Gastrocnemius medialis (tissue), 4 donors: ENCODE results near the gene TTLL5. TPM values are rescaled to one million over a fixed set of nuclear protein-coding genes. Genes with fewer than 3 reads are reported as not detected.

Experiments used
- ATAC-seq, 2 donors: fragments of 150-250 bp; one replicate each; pipeline ENCODE4 v1.9.1; 2016
- DNase-seq, 2 donors: peaks; one replicate each; pipeline ENCODE4 v3.0.0-alpha.2; 2019
- H3K27ac ChIP-seq, 4 donors: fragments of 200-600 bp; sonication (generic); 1 replicate in 1 of 4; 2 replicates in 3 of 4; pipeline ENCODE4 v1.5.1; 2016 to 2018; ENCODE audit warnings: mild to moderate bottlenecking in 2 of 4, moderate library complexity in 1 of 4
- H3K27me3 ChIP-seq, 3 donors: fragments of 200-600 bp; sonication (generic) in 2 of 3; 1 replicate in 1 of 3; 2 replicates in 2 of 3; pipeline versions ENCODE4 v1.5.1 to v1.6.0; 2016 to 2019; ENCODE audit warnings: mild to moderate bottlenecking in 1 of 3, moderate library complexity in 1 of 3
- H3K36me3 ChIP-seq, 2 donors: fragments of 200-600 bp; sonication (generic) in 1 of 2; one replicate each; pipeline ENCODE4 v1.5.1; 2017 to 2018
- H3K4me1 ChIP-seq, 2 donors: fragments of 200-600 bp; sonication (generic) in 1 of 2; one replicate each; pipeline ENCODE4 v1.5.1; 2016 to 2017; ENCODE audit warnings: mild to moderate bottlenecking in 2 of 2
- H3K4me3 ChIP-seq, 4 donors: fragments of 200-600 bp; sonication (generic) in 3 of 4; 1 replicate in 1 of 4; 2 replicates in 3 of 4; pipeline ENCODE4 v1.5.1; 2016 to 2019; ENCODE audit warnings: mild to moderate bottlenecking in 2 of 4
- H3K9me3 ChIP-seq, 3 donors: fragments of 200-600 bp; sonication (generic) in 2 of 3; 1 replicate in 1 of 3; 2 replicates in 2 of 3; pipeline ENCODE4 v1.5.1; 2016 to 2019
- CTCF ChIP-seq, 5 experiments: fragments of 450-650 bp in 3 of 5; fragments of 200-600 bp in 2 of 5; sonication (generic) in 2 of 5; IDR thresholded peaks in 4 of 5; conservative IDR thresholded peaks in 1 of 5; 1 replicate in 4 of 5; 2 replicates in 1 of 5; pipeline ENCODE4 v1.5.1; 2016 to 2019; ENCODE audit warnings: antibody characterized with exemption in 5 of 5, mild to moderate bottlenecking in 3 of 5, moderate library complexity in 3 of 5
- POLR2A ChIP-seq, 2 donors: fragments of 450-650 bp; IDR thresholded peaks; one replicate each; pipeline ENCODE4 v1.6.1; 2017; ENCODE audit warnings: antibody characterized with exemption in 2 of 2, mild to moderate bottlenecking in 2 of 2, moderate library complexity in 2 of 2
- in situ Hi-C, 4 donors: fragments of 200-750 bp; cut with MboI; loops; one replicate each; pipeline versions ENCODE4 v1.15.0 to v1.8.0; 2017; ENCODE audit warnings: low sequenced_read_pairs in 4 of 4
- intact Hi-C: fragments of 100-400 bp; cut with DNase I; formaldehyde crosslinking; loops from one replicate; pipeline ENCODE4 v1.15.1; 2023; ENCODE audit warnings: low total_unique reads
- total RNA-seq, 4 donors: library from RNA; depleted of rRNA; stranded (reverse); fragments of >200 nt; gene quantifications; one replicate each; pipeline versions ENCODE4 v1.1.0 to v1.2.3, GENCODE V29; 2016

TTLL5 gene
- total RNA-seq, 4 donors from 2014 or later = 9.1 to 36.0 (median 16.4) TPM

GRCh38 chr14:75793806-75794205 lies 132.8 kb downstream of the TTLL5 start:
- Histone ChIP-seq H3K27ac (no peak overlapping the region), H3K36me3 (no peaks in the 10 kb centered on the region), H3K9me3 (no peaks in the 10 kb centered on the region), H3K4me3 (no peak overlapping the region), H3K4me1 (no peaks in the 10 kb centered on the region), H3K27me3 (no peaks in the 10 kb centered on the region)
- TF ChIP-seq POLR2A (IDR thresholded peaks at IDR 0.05) (no peak), CTCF (IDR thresholded peaks at IDR 0.05 in 4 of 5, conservative IDR thresholded peaks at IDR 0.05 in 1 of 5) (no peak)
- ATAC-seq (no peak), DNase-seq (no peak)
- in situ Hi-C loops = loop anchor here in 1 of 4 donors (10.0 kb wide), 1 partner anchor 191 kb away; the partner anchor contains the start of genes IFT43 and TGFB3
- intact Hi-C loops = loop anchor here (1.0 to 5.0 kb wide), 3 partner anchors 83 to 189 kb away; no protein-coding TSS in a partner anchor

- Histone ChIP-seq H3K36me3 (no peaks in the 10 kb centered on the region), H3K4me1 (no peaks in the 10 kb centered on the region), H3K27me3 (no peaks in the 10 kb centered on the region), H3K4me3 (no peak overlapping the region), H3K9me3 (no peaks in the 10 kb centered on the region), H3K27ac (no peak overlapping the region)
- intact Hi-C loops (loop anchor here (1.0 to 5.0 kb wide), 3 partner anchors 83 to 188 kb away; no protein-coding TSS in a partner anchor), in situ Hi-C loops (loop anchor here in 1 of 4 donors (10.0 kb wide), 1 partner anchor 190 kb away; the partner anchor contains the start of genes IFT43 and TGFB3)
- DNase-seq (no peak), ATAC-seq (peak; percentile 58 to 89)
- peak in 1 of 5 experiments; percentile 15 for TF ChIP-seq CTCF (IDR thresholded peaks at IDR 0.05 in 4 of 5, conservative IDR thresholded peaks at IDR 0.05 in 1 of 5)
- TF ChIP-seq POLR2A (IDR thresholded peaks at IDR 0.05) = no peak
Observed at GRCh38 chr14:75794615-75795038, 133.6 kb downstream of the TTLL5 start.

GRCh38 chr14:75800792-75801191 lies 139.7 kb downstream of the TTLL5 start:
- H3K27me3 ChIP-seq = no peaks in the 10 kb centered on the region
- DNase-seq = no peak
- H3K9me3 ChIP-seq = no peaks in the 10 kb centered on the region
- H3K27ac ChIP-seq = no peak overlapping the region
- in situ Hi-C loops (no loop called here), intact Hi-C loops (no loop called here)
- ATAC-seq = no peak
- no peaks in the 10 kb centered on the region for H3K36me3 ChIP-seq
- TF ChIP-seq POLR2A (IDR thresholded peaks at IDR 0.05) (no peak), CTCF (IDR thresholded peaks at IDR 0.05 in 4 of 5, conservative IDR thresholded peaks at IDR 0.05 in 1 of 5) (no peak)
- H3K4me3 ChIP-seq = no peak overlapping the region
- peaks cover 4 to 13% of the 10 kb centered on the region in 2 donors for H3K4me1 ChIP-seq

- in situ Hi-C loops (no loop called here), intact Hi-C loops (no loop called here)
- H3K9me3 ChIP-seq = no peaks in the 10 kb centered on the region
- H3K27me3 ChIP-seq = no peaks in the 10 kb centered on the region
- DNase-seq = no peak
- TF ChIP-seq CTCF (IDR thresholded peaks at IDR 0.05 in 4 of 5, conservative IDR thresholded peaks at IDR 0.05 in 1 of 5) (no peak), POLR2A (IDR thresholded peaks at IDR 0.05) (no peak)
- peaks cover 12 to 20% of the 10 kb centered on the region in 2 donors for H3K4me1 ChIP-seq
- no peak for ATAC-seq
- H3K27ac ChIP-seq = no peak overlapping the region
- no peaks in the 10 kb centered on the region for H3K36me3 ChIP-seq
- no peak overlapping the region for H3K4me3 ChIP-seq
Observed at GRCh38 chr14:75802486-75802885, 141.4 kb downstream of the TTLL5 start.

- Histone ChIP-seq H3K4me3 (no peak overlapping the region), H3K9me3 (no peaks in the 10 kb centered on the region), H3K27ac (no peak overlapping the region), H3K36me3 (no peaks in the 10 kb centered on the region), H3K4me1 (peaks cover 12 to 20% of the 10 kb centered on the region in 2 donors), H3K27me3 (no peaks in the 10 kb centered on the region)
- TF ChIP-seq CTCF (IDR thresholded peaks at IDR 0.05 in 4 of 5, conservative IDR thresholded peaks at IDR 0.05 in 1 of 5) = no peak
- TF ChIP-seq POLR2A (IDR thresholded peaks at IDR 0.05) = no peak
- DNase-seq (no peak), ATAC-seq (no peak)
- intact Hi-C loops (no loop called here), in situ Hi-C loops (no loop called here)
Observed at GRCh38 chr14:75803765-75804164, 142.7 kb downstream of the TTLL5 start.
